Measurements from ENCODE around the gene TMEM135.

- TF ChIP-seq CTCF (IDR thresholded peaks at IDR 0.05 in 4 of 5, conservative IDR thresholded peaks at IDR 0.05 in 1 of 5): no peak
- no peak for TF ChIP-seq POLR2A (IDR thresholded peaks at IDR 0.05)
Measured at GRCh38 chr11:87176044-87176443, 138.3 kb downstream of the TMEM135 start.

Measured in gastrocnemius medialis (tissue), 4 donors.